ENCODE results near the gene ZNF594.
"Not testable (repeated sequence)": the region's sequence is repeated elsewhere in the genome, so short reads cannot be mapped to it uniquely, and the experiment has no call there.

Gene ZNF594

GRCh38 chr17:5164436-5164835 is 27.2 kb downstream of the ZNF594 start:
- Mint-ChIP-seq H3K4me3 (no peak overlapping the region), H3K27ac (no peak overlapping the region), H3K36me3 (ENCODE audit: low read depth) (no peaks in the 10 kb centered on the region), H3K27me3 (ENCODE audit: low read depth, poor library complexity) (peaks cover 21% of the 10 kb centered on the region), H3K4me1 (no peaks in the 10 kb centered on the region), H3K9me3 (no peaks in the 10 kb centered on the region)
- no peak for DNase-seq
- TF ChIP-seq, protein P1, sequence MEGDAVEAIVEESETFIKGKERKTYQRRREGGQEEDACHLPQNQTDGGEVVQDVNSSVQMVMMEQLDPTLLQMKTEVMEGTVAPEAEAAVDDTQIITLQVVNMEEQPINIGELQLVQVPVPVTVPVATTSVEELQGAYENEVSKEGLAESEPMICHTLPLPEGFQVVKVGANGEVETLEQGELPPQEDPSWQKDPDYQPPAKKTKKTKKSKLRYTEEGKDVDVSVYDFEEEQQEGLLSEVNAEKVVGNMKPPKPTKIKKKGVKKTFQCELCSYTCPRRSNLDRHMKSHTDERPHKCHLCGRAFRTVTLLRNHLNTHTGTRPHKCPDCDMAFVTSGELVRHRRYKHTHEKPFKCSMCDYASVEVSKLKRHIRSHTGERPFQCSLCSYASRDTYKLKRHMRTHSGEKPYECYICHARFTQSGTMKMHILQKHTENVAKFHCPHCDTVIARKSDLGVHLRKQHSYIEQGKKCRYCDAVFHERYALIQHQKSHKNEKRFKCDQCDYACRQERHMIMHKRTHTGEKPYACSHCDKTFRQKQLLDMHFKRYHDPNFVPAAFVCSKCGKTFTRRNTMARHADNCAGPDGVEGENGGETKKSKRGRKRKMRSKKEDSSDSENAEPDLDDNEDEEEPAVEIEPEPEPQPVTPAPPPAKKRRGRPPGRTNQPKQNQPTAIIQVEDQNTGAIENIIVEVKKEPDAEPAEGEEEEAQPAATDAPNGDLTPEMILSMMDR (IDR thresholded peaks at IDR 0.05): no peak

- not testable (repeated sequence) for H3K4me3 Mint-ChIP-seq; H3K4me1 Mint-ChIP-seq; H3K27ac Mint-ChIP-seq; DNase-seq; H3K36me3 Mint-ChIP-seq (ENCODE audit: low read depth); H3K9me3 Mint-ChIP-seq
- H3K27me3 Mint-ChIP-seq (ENCODE audit: low read depth, poor library complexity): peaks cover 45% of the 10 kb centered on the region
Measured at GRCh38 chr17:5161793-5162192, 29.9 kb downstream of the ZNF594 start.

- H3K27ac Mint-ChIP-seq; H3K4me3 Mint-ChIP-seq; H3K36me3 Mint-ChIP-seq (ENCODE audit: low read depth); H3K4me1 Mint-ChIP-seq; DNase-seq; H3K9me3 Mint-ChIP-seq: not testable (repeated sequence)
- peaks cover 51% of the 10 kb centered on the region for H3K27me3 Mint-ChIP-seq (ENCODE audit: low read depth, poor library complexity)
Measured at GRCh38 chr17:5160702-5161101, 31.0 kb downstream of the ZNF594 start.

- not testable (repeated sequence) for DNase-seq; H3K4me3 Mint-ChIP-seq; H3K9me3 Mint-ChIP-seq; H3K27ac Mint-ChIP-seq; H3K36me3 Mint-ChIP-seq (ENCODE audit: low read depth); H3K4me1 Mint-ChIP-seq
- H3K27me3 Mint-ChIP-seq (ENCODE audit: low read depth, poor library complexity): peaks cover 21% of the 10 kb centered on the region
Measured at GRCh38 chr17:5146122-5146521, 45.5 kb downstream of the ZNF594 start.

GRCh38 chr17:5142877-5143276 is 48.8 kb downstream of the ZNF594 start:
- H3K4me3 Mint-ChIP-seq; H3K27ac Mint-ChIP-seq; H3K9me3 Mint-ChIP-seq; H3K4me1 Mint-ChIP-seq; H3K36me3 Mint-ChIP-seq (ENCODE audit: low read depth); DNase-seq: not testable (repeated sequence)
- peaks cover 18% of the 10 kb centered on the region for H3K27me3 Mint-ChIP-seq (ENCODE audit: low read depth, poor library complexity)

DNA sequence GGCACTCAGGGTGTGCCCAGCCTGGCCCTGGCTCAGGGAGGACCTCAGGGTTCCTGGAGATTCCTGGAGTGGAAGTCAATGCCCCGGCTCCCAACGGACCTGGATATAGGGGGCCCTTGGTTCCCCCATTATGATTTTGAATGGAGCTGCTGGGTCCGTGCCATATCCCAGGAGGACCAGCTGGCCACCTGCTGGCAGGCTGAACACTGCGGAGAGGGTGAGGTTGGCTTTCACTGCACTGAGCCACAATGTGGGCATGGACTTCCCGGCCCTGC is 52.3 kb downstream of the ZNF594 start:
- no peaks in the 10 kb centered on the region for H3K36me3 Mint-ChIP-seq (ENCODE audit: low read depth)
- H3K27me3 Mint-ChIP-seq (ENCODE audit: low read depth, poor library complexity): peaks cover 4% of the 10 kb centered on the region
- H3K4me3 Mint-ChIP-seq: no peak overlapping the region
- peaks cover 7% of the 10 kb centered on the region for H3K4me1 Mint-ChIP-seq
- no peak for DNase-seq
- TF ChIP-seq, protein P1 (IDR thresholded peaks at IDR 0.05): no peak
- H3K27ac Mint-ChIP-seq: no peak overlapping the region
- H3K9me3 Mint-ChIP-seq: no peaks in the 10 kb centered on the region

DNA sequence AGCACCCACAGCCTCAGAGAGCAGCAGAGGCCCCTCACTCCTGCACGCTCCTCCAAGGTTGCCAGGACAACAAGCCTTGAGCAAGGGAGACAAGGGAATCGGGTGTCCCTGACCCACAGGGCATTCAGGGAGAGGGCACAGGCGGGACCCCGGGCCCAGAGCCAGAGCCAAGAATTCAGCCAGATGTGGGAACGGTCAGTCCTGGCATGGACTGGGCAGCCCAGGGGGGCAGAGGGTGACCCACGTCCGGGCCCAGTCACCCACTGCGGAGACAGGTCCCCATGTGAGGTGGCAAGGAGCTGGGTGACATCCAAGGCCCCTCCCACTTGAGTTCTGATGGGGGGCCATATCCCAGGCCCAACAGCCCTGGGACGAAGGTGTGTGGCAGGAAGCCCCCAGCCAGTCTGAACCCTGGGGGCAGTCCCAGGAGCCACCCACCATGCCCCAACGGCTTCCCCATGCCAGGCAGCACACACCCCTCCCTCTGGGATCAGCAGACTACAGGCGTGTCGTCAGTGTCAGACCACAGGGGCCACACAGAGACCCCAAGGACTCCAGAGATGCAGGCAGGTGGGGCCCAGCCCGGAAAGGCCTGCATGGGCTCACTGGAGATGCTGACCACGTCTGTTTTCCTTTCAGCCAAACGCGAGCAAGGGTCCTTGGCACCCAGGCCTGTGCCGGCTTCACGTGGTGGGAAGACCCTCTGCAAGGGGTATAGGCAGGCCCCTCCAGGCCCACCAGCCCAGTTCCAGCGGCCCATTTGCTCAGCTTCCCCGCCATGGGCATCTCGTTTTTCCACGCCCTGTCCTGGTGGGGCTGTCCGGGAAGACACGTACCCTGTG is 52.8 kb downstream of the ZNF594 start:
- TF ChIP-seq, protein P1 (IDR thresholded peaks at IDR 0.05): no peak
- H3K4me1 Mint-ChIP-seq: peaks cover 7% of the 10 kb centered on the region
- no peaks in the 10 kb centered on the region for H3K36me3 Mint-ChIP-seq (ENCODE audit: low read depth)
- H3K9me3 Mint-ChIP-seq: no peaks in the 10 kb centered on the region
- no peak overlapping the region for H3K4me3 Mint-ChIP-seq
- peaks cover 4% of the 10 kb centered on the region for H3K27me3 Mint-ChIP-seq (ENCODE audit: low read depth, poor library complexity)
- H3K27ac Mint-ChIP-seq: no peak overlapping the region
- DNase-seq: no peak

DNA sequence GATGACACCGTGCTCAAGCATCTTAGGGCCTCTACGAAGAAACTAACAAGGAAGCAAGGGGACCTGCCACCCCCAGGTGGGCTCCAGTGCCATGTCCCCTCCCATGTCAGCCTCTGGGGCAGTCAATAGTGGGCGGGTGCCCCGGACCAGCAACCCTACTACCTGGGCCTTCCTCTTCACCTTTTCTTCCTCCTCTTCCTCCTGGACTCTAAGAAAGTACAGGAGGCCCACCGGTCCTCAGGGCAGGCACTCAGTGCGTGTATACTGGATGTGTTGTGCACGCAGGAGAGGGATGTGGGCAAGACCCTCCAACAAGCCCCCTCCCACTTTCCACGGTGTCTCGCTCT is 53.5 kb downstream of the ZNF594 start:
- H3K36me3 Mint-ChIP-seq (ENCODE audit: low read depth); H3K27ac Mint-ChIP-seq; H3K4me3 Mint-ChIP-seq; H3K9me3 Mint-ChIP-seq; H3K4me1 Mint-ChIP-seq; DNase-seq; H3K27me3 Mint-ChIP-seq (ENCODE audit: low read depth, poor library complexity): not testable (repeated sequence)

- not testable (repeated sequence) for H3K4me3 Mint-ChIP-seq; H3K27me3 Mint-ChIP-seq (ENCODE audit: low read depth, poor library complexity); H3K4me1 Mint-ChIP-seq; H3K9me3 Mint-ChIP-seq; DNase-seq; H3K36me3 Mint-ChIP-seq (ENCODE audit: low read depth); H3K27ac Mint-ChIP-seq
Measured at GRCh38 chr17:5137511-5138197, 54.0 kb downstream of the ZNF594 start.

DNA sequence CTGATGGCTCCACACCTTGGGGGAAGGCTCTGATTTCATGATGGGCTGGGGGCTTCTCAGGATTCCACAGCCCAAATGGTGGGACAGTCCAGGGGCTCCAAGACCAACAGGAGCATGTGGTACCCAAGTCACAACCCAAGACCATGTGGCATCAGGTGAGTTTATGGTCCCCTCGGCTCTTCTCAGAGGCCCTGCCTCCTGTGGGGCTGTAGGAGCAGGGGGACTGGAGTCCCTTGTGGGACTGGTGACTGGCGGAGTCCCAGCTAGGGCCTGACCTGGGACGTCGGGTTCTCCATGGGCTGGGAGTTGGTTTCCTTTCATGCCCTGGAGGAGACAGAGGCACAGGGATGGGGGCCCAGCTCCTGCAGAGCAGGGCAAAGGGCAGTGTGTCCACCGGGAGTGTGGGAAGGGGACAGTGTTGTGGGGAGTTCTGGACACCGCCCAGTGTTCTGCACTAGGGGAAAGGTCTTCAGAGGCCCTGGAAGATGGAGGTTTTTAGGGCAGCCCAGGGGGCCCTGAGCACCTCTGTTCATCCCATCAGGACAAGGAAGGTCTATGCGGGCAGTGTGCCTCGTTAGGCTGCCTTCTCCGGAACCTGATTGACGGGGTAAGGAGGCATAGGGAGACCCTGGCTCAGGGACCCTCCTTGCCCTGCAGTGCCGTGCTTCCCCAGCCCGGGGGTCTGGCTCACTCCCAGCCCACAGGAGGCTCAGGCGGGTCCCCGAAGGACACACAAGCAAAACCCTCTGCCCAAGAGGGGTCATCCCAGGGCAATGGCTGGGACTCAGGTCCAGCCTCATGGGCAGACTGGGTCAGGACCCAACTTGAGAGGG is 54.9 kb downstream of the ZNF594 start:
- H3K4me3 Mint-ChIP-seq; H3K27me3 Mint-ChIP-seq (ENCODE audit: low read depth, poor library complexity); H3K36me3 Mint-ChIP-seq (ENCODE audit: low read depth); H3K4me1 Mint-ChIP-seq; H3K9me3 Mint-ChIP-seq; H3K27ac Mint-ChIP-seq; DNase-seq: not testable (repeated sequence)
